Fibroblast of gingiva (primary cell): ENCODE data around the gene OOSP3.
"Not testable (repeated sequence)": the region's sequence is repeated elsewhere in the genome, so short reads cannot be mapped to it uniquely, and the experiment has no call there.

Source experiments
- DNase-seq: peaks from one replicate; pipeline ENCODE4 v3.0.0-alpha.2; 2011; ENCODE audit warnings: low read depth

Gene OOSP3

GRCh38 chr11:59877325-59877724 lies 1.3 kb upstream of the OOSP3 start:
- DNase-seq: no peak

- DNase-seq: no peak
Observed at GRCh38 chr11:59877784-59878183, 798 bp upstream of the OOSP3 start.

DNA sequence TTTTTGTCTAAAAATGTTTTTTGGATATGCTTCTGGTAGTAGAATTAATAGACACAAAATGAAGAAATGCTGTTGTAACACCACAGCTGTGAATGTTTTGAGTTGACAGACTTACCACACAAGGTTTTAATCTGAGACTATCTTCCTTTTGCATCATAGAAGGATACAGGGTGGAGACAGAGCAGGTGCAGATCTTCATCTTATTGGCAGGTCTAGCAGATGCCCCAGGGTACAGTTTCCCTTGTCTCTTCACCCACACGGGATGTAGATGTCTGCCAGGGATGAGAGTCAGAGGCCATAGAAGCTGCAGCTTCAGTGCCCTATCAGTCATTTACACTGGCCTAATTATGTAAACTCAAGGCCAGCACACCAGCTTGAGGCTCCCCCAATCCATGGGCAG lies 985 bp downstream of the OOSP3 start:
- no peak for DNase-seq

DNA sequence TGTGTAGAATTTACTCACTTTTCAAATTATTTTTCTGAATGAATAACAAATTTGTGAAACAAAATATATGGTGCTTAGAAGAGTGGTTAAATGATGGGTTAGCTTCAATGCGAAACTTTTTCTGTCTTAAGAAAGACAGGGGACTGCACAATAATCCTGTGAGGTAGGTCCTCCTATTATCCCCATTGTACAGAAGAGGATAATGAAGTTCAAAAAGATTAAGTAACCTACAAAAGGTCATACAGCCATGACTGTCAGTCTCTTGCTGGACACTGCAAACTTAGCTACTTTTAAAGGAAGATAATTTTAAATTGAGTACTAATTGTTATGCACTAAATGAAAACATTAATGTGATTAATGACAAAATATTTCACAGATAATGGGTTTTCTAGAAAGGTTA lies 5.0 kb downstream of the OOSP3 start:
- DNase-seq: no peak

- not testable (repeated sequence) for DNase-seq
Observed at GRCh38 chr11:59887156-59887555, 8.6 kb downstream of the OOSP3 start.

DNA sequence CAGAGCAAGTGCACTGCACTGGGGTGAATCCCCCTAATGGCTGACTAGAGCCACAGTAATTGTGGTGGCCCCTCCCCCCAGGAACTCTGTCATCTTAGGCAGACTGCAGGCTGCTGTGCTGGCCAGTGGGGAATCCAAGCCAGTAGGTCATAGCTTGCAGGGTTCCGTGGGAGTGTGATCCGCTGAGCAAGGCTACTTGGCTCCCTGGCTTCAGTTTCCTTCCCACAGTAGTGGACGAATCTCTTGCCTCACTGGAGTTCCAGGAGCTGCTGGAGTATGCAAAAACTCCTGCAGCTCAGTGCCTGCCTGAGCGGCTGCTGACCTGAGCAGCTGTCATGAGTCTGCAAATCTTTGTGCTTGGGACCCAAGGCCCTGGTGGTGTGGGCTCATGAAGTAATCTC lies 13.2 kb downstream of the OOSP3 start:
- DNase-seq: no peak

GRCh38 chr11:59894616-59895015 lies 16.0 kb downstream of the OOSP3 start:
- no peak for DNase-seq

DNA sequence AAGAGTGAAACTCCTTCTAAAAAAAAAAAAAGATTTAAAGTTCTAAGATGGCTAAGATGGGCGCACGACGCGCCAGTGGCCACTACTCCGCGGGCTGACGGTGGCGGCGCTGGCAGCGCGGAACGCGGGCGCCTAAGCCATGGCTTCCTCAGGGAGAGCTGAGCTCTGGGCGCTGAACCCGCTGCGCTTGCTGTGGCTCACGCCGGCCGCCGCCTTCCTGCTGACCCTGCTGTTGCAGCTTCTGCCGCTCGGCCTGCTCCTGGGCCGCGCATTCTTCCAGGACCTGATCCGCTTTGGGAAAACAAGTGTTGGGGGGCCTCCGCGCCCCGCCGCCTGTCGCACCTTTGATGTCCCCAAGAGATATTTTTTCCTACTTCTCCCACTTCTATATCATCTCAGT lies 19.5 kb downstream of the OOSP3 start:
- DNase-seq: no peak

GRCh38 chr11:59898650-59899049 lies 20.1 kb downstream of the OOSP3 start:
- no peak for DNase-seq

DNA sequence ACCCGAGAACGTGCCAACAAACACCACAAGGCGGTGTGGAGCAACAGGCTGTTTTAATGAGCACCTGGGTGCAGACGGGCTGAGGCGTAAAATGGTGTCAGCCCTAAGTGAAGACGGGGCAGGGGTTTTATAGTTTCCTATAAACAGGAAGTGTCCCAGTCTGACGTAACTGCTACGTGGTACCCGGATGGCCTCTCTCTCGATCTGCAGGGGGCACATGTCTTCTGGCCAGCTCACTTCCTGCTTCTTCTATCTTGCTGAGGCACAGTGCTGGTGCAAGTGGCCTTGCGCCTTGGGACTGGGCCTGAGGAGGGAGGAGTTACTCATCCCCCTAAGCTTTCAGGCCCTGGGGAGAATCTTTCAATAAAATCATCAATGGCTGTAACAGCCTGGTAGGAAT lies 20.9 kb downstream of the OOSP3 start:
- DNase-seq: no peak

GRCh38 chr11:59900366-59901126 lies 22.0 kb downstream of the OOSP3 start:
- DNase-seq: no peak

- no peak for DNase-seq
Observed at GRCh38 chr11:59901306-59901705, 22.7 kb downstream of the OOSP3 start.

DNA sequence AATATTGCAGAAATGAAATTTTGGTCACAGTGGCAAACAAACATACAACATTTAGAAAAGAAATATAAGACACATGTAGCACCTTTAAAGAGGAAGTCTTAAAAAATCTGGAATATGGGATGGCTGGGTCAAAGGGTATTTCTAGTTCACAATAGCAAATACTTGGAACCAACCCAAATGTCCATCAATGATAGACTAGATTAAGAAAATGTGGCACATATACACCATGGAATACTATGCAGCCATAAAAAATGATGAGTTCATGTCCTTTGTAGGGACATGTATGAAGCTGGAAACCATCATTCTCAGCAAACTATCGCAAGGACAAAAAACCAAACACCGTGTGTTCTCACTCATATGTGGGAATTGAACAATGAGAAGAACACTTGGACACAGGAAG lies 25.0 kb downstream of the OOSP3 start:
- DNase-seq: not testable (repeated sequence)

- no peak for DNase-seq
Observed at GRCh38 chr11:59918480-59918879, 39.9 kb downstream of the OOSP3 start.

GRCh38 chr11:59918987-59919589 lies 40.5 kb downstream of the OOSP3 start:
- DNase-seq: no peak

DNA sequence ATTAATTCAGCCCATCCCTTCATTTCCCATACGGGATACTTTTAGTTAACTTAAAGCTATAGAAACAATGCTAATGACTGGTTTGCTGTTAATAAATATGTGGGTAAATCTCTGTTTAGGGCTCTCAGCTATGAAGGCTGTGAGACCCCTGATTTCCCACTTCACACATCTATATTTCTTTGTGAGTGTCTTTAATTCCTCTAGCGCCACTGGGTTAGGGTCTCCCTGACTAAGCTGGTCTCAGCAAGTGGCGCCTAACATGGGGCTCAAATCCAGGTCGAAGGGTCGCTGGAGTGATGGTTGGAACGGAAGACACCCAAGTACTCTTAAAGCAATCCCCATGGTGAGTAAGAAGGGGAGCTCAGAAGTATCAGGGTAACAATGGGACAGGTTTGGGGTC lies 45.2 kb downstream of the OOSP3 start:
- no peak for DNase-seq

- no peak for DNase-seq
Observed at GRCh38 chr11:59931688-59932087, 53.1 kb downstream of the OOSP3 start.

GRCh38 chr11:59938132-59938531 lies 59.5 kb downstream of the OOSP3 start, which contains the start of gene OOSP1:
Gene OOSP1 (plus strand): TSS chr11:59938432. CDS start chr11:59938455, 23 bp downstream.
- DNase-seq: no peak

- no peak for DNase-seq
Observed at GRCh38 chr11:59938718-59939117, 60.1 kb downstream of the OOSP3 start.

- DNase-seq: no peak
Observed at GRCh38 chr11:59939482-59939881, 60.9 kb downstream of the OOSP3 start.

GRCh38 chr11:59941091-59941490 lies 62.5 kb downstream of the OOSP3 start:
- DNase-seq: no peak

DNA sequence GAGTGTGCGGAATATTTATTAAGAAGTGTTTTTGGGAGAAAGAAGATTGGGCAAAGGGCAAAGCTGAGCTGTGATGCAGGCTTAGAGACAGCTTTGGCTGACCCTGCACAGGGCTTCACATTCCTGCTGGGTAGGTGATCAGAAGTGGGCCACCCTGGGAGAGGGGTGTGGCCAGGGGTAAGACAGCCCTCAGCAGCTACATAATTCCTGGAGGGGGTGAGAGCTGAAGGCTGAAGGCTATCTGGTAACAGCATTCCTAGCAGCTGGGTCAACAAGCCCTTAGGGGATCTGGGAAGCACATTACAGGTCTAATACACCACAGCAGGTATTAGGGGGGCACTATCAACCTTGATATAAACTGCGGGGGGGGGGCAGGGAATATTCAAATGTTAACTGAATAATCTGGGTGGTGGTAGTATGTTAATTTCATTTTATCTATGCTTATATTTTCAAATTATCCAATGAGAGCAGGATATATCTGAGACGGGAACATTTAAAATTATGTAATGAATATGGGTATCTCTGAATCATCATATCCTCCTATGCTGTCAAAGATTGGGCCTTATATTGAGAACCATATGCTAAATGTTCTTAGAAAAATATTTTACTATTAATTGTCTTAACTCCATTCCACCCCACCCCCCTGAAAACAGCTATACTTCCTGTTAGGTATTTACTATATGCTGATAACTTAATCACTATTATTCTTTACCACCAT lies 65.6 kb downstream of the OOSP3 start:
- no peak for DNase-seq

GRCh38 chr11:59944720-59945119 lies 66.1 kb downstream of the OOSP3 start:
- no peak for DNase-seq
